ENCODE results near the gene LAPTM5. TPM values are rescaled to one million over a fixed set of nuclear protein-coding genes. Genes with fewer than 3 reads are reported as not detected.

LAPTM5 gene
- polyA plus RNA-seq, 1 donor = 26.3 TPM

DNA sequence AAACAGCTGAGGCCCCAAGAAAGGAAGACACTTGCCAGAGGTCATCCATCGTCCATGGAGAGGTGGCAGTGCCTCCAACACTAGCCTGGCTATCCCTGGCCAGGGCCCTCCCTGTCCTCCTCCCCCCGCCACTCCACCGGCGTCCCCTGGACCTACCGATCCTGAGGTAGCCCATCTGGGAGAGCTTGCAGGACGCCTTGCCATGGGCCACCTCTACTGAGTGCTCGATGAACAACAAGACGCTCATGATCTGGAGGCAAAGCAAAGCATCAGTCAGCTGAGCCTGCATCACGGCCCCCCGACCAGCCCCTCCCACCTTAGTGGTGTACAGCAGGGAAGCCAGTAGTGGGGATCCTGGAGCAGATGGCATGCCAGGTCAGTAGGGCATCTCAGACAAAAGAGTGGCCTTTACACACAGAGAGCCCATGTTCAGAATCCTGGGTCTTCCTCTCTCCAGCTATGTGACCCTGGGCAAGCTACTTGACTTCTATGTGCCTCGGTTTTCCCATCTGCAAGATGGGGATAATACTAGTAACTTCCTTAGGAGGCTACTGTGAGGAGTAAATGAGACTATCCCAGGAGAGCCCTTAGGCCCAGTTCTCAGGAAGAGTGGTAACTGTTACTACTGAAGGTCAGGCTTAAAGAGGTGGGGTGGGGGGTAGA lies 15.1 kb downstream of the LAPTM5 start:
- no peak for DNase-seq

DNA sequence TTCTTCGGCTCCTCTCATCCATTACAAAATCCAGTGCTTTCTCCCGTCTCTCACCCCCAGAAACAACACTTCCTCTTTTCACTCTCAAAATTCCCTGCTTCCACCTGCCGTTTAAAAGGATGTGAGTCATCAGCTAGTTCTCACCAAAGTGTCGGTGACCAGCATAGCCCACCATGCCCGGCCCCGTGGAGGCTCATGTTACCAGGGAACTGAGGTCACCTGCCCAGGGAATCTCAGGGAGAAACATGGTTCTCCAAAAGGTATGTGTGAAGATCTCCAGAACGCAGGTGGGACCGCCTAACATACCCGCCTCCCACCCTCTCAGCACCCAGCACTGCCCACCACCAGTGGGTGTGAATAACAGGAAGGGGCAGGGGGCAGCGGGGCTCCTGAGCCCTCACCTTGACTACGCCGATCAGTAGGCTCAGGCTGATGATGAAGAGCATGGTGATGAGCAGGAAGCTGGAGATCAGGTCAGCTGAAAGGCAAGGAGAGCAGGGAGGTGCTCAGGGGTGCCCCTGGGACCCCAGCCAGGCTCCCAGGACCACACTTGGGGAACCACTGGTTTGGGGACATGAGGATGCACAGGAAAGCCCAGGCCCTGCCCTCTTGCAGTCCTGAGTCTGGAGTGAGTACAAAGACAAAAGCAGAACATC lies 16.2 kb downstream of the LAPTM5 start:
- no peak for DNase-seq

DNA sequence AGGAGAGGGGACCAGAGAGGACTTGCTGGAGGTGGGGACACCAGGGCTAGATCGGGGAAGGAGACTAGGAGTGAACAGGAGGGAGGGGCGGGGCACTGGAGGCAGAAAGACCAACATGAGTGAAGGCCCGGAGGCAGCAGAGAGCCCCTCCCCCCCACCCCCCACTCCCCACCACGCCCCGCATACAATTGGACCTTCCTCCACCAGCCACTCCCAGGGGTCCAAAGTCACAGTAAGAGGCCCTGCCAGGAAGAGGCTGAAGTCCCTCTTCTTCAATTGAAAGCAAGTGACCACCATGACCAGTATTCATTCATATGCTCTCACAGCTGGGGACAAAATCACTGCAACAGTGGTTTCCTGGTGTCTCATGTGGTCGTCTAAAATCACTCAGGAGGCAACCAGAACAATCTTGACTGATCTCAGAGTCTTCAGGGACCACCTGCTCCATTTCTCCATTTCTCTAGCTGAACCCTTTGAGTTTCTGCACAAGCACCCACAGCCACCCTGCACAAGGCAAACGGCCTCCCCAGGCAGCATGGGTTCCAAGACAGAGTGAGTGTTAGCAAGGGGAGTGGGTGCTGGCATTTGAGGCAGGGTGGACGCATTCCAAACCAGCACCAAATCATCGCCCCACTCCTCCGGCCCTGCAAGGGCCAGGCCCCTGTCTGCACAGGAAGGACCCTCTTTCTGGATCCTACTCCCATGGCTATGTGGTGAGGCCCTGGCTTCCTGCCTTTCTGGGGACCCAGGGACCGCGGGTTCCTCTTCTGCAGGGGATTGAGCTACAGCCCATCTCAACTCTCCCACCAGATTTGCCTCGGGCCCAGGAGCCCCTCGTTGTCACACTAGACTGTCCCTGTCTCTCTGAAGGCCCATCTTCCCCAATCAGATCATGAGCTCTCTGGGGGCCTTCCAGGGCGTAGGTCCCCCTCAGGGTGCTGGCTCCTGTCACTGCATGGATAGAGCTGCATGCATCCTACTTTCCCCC lies 17.0 kb downstream of the LAPTM5 start:
- DNase-seq = no peak

DNA sequence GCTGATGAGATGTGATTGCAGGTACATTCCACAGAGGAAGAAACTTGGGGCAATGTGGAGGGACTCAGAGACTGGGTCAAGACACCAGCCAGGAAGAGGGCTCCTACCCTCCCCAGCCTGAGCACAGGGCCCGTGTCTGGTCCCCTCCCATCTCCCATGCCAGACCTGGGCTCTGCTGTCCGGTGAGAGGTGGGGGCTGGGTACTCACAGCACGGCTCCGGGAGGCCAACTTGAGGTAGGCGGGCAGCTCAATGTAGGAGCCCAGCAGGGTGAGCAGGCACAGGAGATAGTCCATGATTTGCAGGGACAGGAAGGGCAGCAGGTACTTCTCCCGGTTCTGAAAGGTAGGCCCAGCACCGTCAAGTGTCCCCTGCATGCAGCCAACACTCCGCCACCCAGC lies 18.0 kb downstream of the LAPTM5 start:
- DNase-seq = no peak

DNA sequence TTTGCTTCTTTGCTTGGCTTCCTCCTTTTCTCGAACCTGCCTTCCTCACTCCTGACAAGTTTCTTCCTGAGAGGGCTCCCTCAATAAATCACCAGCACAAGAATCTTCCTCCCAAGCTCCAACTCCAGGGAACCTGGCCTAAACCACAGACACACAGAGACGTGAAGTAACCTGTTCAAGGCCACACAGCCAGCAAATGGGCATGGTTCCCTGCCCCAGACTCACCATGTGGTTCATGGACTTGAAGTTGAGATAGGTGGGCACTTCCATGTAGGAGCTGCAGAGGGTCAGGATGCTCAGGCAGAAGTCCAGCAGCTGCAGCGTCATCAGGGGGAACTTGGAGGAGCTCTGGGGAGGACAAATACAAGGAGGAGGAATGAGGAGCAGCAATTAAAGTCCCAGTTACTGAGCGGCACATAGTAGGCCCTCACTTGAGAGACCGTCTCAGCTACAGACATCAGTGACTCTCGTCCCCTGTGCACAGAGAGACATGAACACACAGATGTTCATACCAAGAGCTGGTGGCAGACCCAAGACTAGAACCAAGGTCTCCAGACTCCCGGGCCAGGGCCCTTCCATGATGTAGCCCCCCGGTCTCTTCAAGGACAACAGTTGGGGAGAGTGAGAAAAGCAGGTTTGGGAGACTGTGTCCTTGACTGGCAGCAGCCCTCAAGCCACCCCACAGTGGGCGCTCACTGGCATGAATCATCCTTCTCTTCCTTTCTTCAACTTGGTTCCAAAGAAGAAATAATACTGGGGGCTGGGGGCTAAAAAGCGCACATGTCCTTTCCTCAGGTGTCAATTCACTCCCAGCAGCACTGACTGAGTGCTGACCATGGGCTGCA lies 18.6 kb downstream of the LAPTM5 start:
- DNase-seq = no peak

DNA sequence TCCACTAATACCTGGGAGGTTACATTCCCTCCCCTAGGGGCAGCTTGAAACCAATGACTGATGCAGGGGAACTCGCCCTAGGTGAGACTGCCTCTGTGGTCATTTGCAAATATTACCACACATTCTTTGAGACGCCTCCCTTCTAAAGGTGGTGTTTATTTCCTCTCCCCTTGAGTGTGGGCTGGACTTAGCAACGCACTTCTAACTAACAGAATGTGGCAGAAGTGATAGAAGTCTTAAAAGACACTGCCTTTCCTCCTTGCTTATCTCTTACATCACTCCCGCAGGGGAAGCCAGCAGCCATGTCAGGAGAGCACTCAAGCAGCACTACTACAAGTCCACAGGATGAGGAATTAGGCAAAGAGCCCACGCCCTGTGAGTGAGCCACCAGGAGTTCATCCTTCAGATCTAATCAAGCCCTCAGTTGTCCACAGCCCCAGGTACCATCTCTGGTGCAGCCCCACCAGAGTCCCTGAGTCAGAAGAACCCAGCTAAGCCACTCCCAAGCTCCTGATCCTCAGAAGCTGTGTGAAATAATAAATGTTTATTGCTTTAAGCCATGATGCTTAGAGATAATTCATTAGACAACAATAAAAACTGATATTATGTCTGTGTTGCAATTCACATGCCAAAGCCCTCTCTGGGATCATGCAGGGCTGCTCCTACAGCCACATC lies 19.4 kb downstream of the LAPTM5 start:
- no peak for DNase-seq

DNA sequence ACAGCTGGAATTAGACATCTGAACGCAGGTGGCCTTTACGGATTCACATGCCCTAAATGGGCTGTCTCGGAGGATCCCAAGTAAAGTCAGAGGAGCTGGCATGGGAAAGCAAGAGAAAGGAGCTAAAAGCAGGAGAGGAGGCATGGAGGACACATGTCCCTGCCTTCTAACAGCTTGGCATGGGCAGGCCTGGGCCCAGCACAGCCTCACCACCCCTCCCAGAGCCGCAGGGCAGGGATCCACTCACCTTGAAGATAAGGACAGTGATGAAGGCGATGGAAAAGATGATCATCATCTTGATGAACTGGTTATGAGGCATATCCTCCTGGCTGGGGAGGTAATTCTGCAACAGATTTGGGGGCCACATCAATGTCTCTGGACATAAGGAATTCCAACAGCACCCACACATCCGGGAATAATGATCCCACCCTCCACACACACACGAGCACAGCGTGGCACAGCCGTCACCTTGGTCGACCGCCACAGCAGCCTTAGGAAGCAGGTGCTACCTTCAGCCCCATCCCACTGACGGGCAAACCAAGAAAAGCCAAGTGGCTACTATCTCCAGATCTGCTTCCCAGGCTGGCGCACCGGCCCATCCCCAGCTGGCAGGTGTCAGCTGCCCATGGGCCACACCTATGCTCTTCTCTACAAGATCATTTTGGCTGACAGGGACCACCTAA lies 20.1 kb downstream of the LAPTM5 start:
- no peak for DNase-seq

DNA sequence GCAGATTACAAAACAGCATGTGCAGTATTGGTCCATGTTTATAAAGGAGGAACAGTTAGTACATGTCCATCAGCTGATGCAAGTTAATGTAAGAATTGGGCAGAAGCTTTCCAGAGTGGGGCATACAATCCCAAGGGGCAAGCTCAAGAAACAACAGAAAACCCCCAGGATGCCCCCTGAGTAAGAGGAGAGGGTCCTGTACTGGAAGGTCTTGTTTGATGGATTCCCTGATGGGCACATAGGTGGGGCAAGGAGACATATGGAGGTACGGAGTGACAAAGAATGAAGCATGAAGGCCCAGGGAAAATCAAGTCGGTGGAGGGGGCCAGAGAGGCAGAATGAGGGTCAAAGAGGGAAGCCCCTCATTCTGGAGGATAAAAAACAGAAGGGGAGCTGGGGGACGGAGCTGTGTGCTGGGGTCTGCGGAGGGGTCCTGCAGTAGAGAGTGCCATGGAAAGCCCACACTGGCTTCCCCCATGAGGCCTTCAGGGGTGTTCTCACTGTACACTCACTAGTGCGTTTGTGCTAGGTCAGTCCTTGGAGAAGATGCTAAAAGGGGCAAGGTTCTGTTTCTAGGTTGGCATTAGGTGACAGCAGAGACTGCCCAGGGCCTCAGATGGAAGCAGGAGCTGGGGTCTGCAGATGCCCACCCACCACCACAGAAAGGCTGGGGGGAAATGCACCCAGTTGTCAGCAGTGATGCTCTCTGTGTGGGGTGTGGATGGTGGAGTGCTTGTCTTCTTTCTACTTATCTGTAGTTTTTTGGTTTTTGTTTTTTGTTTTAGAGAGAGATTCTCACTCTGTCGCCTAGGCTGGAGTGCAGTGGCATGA lies 21.7 kb downstream of the LAPTM5 start:
- no peak for DNase-seq

DNA sequence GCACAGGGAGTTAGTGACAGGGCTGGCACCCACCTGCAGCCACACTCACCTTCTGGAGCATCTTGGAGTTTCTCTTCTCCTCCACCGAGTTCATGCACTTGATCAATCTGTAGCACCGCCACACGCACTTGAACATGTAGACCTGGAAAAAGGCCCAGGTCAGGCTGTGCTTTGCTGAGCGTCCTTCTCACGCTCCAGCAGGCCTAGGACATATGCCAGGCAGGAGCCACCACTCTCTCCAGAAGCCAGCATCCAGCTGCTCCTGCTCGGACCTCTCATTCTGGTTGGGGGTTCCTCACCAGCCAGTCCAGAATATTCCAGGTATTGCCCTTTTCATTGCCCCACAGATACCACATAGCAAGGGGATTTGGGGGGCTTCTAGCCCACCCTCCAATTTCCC lies 22.4 kb downstream of the LAPTM5 start:
- DNase-seq = no peak

DNA sequence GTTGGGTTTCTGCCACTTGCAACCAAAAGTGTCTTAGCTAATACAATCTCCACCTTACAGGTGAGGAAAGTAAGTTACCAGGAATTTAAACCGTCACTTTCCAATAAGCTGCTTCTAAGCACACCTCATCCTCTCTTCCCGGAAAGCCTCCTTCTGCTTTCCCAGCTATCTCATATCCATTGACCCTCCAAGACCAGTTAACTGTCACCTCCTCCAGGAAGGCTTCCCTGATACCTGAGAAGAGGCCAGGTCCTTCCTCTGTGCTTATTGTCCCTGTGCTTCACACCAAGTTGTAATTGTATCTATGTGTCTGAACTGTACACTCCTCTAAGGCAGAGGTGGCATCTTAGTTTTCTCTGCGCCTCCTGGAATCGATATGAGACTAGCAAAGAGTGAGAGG lies 23.0 kb downstream of the LAPTM5 start:
- DNase-seq = no peak

DNA sequence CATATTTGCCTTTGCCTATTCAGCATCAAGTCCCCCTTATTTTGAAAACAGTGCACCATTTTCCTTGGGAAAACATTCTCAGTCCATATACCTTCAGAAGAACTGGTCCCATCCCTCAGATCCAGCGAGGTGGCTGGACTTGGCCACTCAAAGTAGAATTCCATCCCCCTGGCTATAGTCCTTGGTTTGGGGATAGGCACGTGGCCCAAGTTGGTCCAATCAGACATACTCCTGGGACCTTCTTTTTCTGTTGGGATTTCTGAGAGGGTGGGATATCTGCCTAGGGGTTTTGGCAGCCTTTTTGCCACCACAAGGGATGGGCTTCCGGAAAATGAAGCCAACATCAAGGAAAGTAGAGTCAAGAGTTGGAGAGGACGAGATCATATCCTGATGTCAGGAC lies 23.5 kb downstream of the LAPTM5 start:
- DNase-seq = no peak

DNA sequence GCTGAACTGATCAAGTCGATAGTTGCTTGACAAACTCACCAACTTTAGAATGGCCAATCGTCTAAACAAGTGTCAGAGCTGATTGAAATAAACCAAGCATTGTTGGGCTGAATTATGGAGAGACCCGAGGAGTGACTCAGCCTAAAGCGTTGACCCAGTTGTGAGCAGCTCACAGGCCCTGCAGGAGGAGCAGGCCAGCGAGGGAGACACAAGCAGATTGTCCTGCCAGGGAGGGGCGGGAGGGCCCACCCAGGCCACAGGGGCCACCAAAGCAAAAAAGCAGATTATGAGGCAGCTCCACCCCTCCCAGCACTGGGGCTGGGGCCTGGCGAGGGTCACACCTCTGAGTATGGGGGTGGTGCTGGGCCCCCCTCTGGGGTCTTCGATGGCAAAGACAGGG lies 24.1 kb downstream of the LAPTM5 start:
- DNase-seq = no peak

DNA sequence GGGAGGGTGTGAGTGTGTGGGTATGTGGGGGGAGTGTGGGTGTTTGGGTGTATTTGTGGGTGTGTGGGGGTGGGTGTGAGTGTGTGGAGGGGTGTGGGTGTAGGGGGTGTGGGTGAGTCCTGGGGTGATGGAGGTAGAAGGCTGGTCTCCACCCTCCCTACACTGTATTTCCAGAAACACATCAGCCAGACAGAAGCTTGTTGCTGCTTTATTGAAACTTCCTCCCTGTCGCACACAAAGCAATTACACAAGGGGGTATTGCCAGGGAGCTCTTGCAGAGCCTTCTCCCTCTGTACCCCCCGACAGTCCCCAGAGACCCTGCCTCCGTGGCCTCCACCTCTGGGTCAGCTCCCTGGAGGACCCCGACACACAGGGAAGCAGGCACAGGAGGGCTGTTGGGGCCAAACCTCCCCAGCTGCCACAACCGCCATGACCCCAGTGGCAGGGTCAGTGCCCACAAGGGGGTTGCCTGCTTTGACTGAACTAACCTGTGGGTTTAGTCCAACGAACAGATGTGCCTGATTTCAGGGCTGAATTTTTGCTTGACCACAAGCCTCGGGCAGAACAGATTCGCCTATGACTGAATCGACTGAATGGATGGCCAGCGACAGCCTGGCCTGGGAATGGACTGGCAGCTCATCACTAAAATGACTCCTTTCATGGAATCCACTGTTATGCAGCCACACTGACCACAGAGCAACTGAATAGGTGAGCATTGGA lies 25.1 kb downstream of the LAPTM5 start:
- DNase-seq = no peak

DNA sequence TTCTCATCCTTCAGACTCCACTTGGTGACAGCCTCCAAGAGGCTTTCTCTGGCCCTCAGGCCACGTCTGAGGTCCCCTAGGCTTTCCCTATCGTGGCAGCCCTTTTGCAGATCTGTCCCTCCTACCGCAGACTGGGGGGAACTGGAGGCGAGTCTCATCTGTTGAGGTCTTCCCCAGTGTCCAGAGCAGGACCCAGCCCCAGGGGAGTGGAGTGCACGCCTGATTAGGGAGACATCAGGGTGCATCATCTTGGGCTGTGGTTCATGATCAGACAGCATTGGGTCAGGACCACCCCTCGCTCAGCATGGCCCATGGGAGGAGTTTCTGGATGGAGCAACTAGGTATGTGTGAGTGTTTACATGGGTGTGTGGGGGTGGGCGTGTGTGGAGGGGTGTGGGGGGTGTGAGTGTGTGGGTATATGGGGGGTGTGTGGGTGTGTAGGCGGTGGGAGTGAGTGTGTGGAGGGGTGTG lies 25.7 kb downstream of the LAPTM5 start:
- DNase-seq = no peak

DNA sequence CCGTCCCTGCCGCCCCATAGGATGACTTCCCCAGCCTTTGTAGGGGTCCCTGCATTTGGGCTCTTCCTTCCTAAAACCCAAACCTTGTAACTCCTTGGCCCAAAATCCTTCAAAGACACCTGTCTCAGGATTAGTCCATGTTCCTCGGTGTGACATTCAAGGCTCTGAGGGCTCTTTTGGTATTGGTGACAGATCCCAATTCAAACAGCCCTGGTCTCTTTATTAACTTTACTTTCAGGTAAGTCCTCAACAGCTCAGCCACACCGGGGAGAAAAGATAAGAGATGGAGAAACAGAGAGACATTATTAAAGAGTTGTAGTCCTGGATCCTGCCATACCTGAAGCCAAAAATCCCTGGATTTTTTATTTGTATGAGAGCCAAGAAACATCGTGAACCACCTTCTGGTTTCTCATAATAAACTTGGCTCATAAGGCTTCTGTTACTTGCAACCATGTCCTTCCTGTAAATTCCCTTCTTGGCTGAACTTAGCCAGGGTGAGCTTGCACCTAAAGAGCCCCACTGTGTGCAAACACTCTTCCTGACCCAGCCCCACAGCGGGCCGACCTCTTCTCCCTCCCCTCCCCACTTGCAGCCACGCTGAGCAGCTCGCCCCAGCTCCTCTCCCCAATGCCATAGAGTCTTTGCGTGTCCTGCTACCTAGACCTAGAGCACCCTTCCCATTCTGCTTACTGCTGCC lies 26.3 kb downstream of the LAPTM5 start:
- DNase-seq = no peak

DNA sequence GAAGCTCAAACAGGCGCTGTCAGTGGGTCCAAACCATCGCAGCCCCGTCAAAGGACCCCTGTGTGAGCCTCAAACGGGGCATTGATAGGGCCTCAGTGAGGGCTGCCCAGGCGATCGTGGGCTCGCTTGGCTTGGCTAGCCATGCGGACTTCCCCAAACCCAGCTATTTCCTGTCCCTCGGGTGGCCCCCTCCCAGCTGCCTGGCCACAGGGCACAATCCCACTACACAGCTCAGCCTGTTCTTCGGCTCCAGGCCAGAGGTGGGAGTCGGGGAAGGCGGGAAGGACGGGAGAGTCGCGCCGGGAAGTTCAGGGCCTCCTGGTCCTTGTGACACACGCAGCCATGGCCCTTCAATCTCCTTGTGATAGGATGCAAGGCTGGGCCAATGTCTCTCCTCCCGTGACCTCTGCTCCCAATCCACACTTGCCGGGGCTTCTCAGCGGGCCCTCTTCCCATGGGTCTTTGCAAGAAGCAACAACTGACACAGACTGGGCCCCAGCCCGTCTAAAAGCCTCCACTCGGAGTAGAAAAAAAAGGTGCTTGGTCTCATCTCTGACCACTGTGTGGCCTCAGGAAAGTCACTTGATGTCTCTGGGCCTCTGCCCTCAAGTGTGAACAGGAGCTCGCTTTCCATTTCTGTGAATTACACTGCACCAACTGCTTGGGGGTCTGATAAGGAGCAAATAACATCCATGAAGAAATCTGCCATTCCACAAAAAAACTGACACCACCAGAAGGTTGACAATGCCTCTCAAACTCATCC lies 27.0 kb downstream of the LAPTM5 start:
- DNase-seq = no peak

DNA sequence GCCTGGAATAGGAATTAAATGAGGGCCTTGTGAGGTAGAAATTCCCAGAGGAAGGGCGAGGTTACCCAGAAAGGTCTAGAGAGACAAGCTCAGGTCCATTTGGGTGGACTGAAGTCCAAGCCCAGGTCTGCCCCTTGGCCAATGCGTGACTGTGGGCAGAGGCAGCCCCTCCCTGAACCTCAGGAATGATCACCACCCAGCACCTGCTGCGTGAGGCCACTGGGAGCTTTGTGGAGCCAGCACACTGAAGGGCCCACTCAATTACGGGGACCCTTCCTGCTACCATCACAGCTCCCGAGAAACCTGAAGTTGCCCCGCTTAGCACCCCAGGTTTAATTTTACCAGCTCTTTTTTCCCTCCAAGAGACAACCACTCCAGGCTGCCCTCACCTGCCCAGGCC lies 27.7 kb downstream of the LAPTM5 start:
- DNase-seq = no peak
